Chondrocyte (in vitro differentiated cells): ENCODE data around the gene PAPOLA. TPM values are rescaled to one million over a fixed set of nuclear protein-coding genes. Genes with fewer than 3 reads are reported as not detected.

Experiments used
- DNase-seq: peaks from one replicate; pipeline ENCODE4 v3.0.0; 2021; ENCODE audit warnings: mixed read lengths, low spot score
- H3K27ac Mint-ChIP-seq: one replicate; pipeline ENCODE4 v1.8.0; 2021; ENCODE audit warnings: mild to moderate bottlenecking, moderate library complexity, mixed read lengths; ENCODE audit not compliant: unreplicated experiment
- H3K27me3 Mint-ChIP-seq: 2 replicates; pipeline ENCODE4 v1.8.0; 2021; ENCODE audit warnings: low read depth, mixed read lengths
- H3K36me3 Mint-ChIP-seq: 2 replicates; pipeline ENCODE4 v1.8.0; 2021; ENCODE audit warnings: low read depth, mixed read lengths
- H3K4me1 Mint-ChIP-seq: 2 replicates; pipeline ENCODE4 v1.8.0; 2021; ENCODE audit warnings: low read depth, mild to moderate bottlenecking, mixed read lengths
- H3K4me3 Mint-ChIP-seq: one replicate; pipeline ENCODE4 v1.8.0; 2021; ENCODE audit warnings: mild to moderate bottlenecking, moderate library complexity, mixed read lengths; ENCODE audit not compliant: unreplicated experiment
- H3K9me3 Mint-ChIP-seq: 2 replicates; pipeline ENCODE4 v1.8.0; 2021; ENCODE audit warnings: low read depth, mixed read lengths
- total RNA-seq: library from RNA; stranded (reverse); gene quantifications from 3 replicates; pipeline ENCODE4 v1.2.1, GENCODE V29; 2021
- TF ChIP-seq, protein P1 (sequence below): fragments of 200-600 bp; sonication (generic); IDR thresholded peaks from 2 replicates; pipeline ENCODE4 v1.5.0; 2021; ENCODE audit warnings: antibody characterized with exemption, mild to moderate bottlenecking, moderate library complexity

Gene PAPOLA
- total RNA-seq, 1 donor from 2014 or later: 114 TPM

DNA sequence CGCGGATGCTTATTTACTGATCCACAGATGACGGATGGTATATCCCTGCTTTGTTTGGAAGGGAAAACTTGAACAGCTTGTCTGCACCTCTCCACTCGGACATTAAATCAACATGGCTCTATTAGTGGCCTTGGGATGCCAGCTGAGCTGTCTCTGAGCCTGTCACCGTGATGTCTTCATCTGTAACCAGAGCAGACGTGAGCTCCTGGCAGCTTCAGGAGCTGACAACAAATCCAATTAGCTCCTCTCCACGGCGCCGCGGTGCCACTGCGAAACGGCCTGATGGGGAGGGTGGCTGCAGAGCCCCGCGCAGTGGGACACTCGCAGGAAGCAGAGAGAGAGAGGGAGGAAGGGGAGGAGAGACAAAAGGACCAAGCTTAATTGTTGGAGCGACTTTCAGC, 112.3 kb downstream of the PAPOLA start:
- no peaks in the 10 kb centered on the region for H3K4me1 Mint-ChIP-seq
- peaks cover 40% of the 10 kb centered on the region for H3K27me3 Mint-ChIP-seq
- H3K27ac Mint-ChIP-seq: no peak overlapping the region
- H3K9me3 Mint-ChIP-seq: peaks cover 5% of the 10 kb centered on the region
- no peak for DNase-seq
- H3K36me3 Mint-ChIP-seq: no peaks in the 10 kb centered on the region
- TF ChIP-seq, protein P1, sequence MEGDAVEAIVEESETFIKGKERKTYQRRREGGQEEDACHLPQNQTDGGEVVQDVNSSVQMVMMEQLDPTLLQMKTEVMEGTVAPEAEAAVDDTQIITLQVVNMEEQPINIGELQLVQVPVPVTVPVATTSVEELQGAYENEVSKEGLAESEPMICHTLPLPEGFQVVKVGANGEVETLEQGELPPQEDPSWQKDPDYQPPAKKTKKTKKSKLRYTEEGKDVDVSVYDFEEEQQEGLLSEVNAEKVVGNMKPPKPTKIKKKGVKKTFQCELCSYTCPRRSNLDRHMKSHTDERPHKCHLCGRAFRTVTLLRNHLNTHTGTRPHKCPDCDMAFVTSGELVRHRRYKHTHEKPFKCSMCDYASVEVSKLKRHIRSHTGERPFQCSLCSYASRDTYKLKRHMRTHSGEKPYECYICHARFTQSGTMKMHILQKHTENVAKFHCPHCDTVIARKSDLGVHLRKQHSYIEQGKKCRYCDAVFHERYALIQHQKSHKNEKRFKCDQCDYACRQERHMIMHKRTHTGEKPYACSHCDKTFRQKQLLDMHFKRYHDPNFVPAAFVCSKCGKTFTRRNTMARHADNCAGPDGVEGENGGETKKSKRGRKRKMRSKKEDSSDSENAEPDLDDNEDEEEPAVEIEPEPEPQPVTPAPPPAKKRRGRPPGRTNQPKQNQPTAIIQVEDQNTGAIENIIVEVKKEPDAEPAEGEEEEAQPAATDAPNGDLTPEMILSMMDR: no peak
- no peak overlapping the region for H3K4me3 Mint-ChIP-seq

DNA sequence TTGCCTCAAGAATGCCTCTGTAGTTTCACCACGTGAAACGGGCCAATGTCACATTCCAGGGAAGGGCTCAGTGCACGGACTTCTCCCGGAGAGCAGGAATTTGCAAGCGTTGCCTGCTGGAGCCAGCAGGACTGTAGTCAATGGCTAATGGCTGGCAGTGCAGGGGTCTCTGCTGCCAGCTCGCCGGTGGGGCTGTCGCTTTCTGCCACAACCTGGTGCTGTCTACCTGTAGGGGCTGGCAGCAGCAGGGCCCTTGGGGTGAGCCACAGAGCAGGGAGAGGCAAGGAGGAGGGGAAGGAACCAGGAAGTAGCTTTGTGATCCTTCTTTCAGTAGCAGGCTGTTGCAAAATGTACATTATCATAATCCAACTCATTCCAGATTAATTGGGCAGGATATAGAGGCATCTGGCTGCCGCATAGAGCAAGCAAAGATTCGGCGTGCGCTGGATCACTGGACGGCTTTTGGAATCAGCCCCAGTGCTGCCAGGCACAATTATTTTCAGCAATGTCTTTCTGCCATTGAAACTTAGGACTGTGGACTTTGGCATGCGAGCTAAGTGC, 114.1 kb downstream of the PAPOLA start:
- TF ChIP-seq, protein P1: no peak
- Mint-ChIP-seq H3K4me1 (no peaks in the 10 kb centered on the region), H3K27me3 (peaks cover 26% of the 10 kb centered on the region), H3K27ac (no peak overlapping the region), H3K4me3 (no peak overlapping the region), H3K36me3 (no peaks in the 10 kb centered on the region), H3K9me3 (no peaks in the 10 kb centered on the region)
- no peak for DNase-seq

Other genes starting within 250 kb of the PAPOLA start
- not detected in 3 replicates for gene BDKRB1, start 246.2 kb upstream of the PAPOLA start, total RNA-seq
- 17.0 to 18.1 TPM (median 17.8 TPM) in 3 replicates for gene ATG2B, start 139.0 kb upstream of the PAPOLA start, total RNA-seq
- gene GSKIP, start 138.9 kb upstream of the PAPOLA start, total RNA-seq: 15.0 to 22.4 TPM (median 19.4 TPM) in 3 replicates
- gene AK7, start 110.3 kb upstream of the PAPOLA start, total RNA-seq: 0.05 TPM in 1 of 3 replicates, not detected in the others